Gastroesophageal sphincter (tissue), 4 donors: ENCODE data around the gene FGF14. TPM values are rescaled to one million over a fixed set of nuclear protein-coding genes. Genes with fewer than 3 reads are reported as not detected.

ENCODE experiments used
- ATAC-seq: fragments of 150-250 bp; one replicate; pipeline ENCODE4 v1.9.1; 2016; ENCODE audit warnings: mild to moderate bottlenecking, moderate library complexity
- H3K27ac ChIP-seq, 4 donors: fragments of 200-600 bp; sonication (generic) in 3 of 4; 1 replicate in 3 of 4; 2 replicates in 1 of 4; pipeline ENCODE4 v1.5.1; 2016 to 2019
- H3K27me3 ChIP-seq: fragments of 200-600 bp; sonication (generic); one replicate; pipeline ENCODE4 v1.5.1; 2019
- H3K36me3 ChIP-seq, 2 donors: fragments of 200-600 bp; sonication (generic); one replicate each; pipeline ENCODE4 v1.5.1; 2019; ENCODE audit warnings: control low read depth in 1 of 2
- H3K4me1 ChIP-seq, 3 donors: fragments of 200-600 bp; sonication (generic); 1 replicate in 2 of 3; 2 replicates in 1 of 3; pipeline ENCODE4 v1.5.1; 2016 to 2019; ENCODE audit warnings: control low read depth in 2 of 3
- H3K4me3 ChIP-seq, 2 donors: fragments of 200-600 bp; sonication (generic); one replicate each; pipeline ENCODE4 v1.5.1; 2019; ENCODE audit warnings: mild to moderate bottlenecking in 1 of 2, moderate library complexity in 1 of 2
- H3K9me3 ChIP-seq, 3 donors: fragments of 200-600 bp; sonication (generic); one replicate each; pipeline ENCODE4 v1.5.1; 2017 to 2019; ENCODE audit warnings: control low read depth in 2 of 3
- CTCF ChIP-seq, 4 experiments: fragments of 200-600 bp in 2 of 4; fragments of 450-650 bp in 2 of 4; sonication (generic) in 1 of 4; IDR thresholded peaks; one replicate each; pipeline ENCODE4 v1.5.1; 2017 to 2019; ENCODE audit warnings: antibody characterized with exemption in 4 of 4, mild to moderate bottlenecking in 2 of 4, moderate library complexity in 2 of 4
- EP300 ChIP-seq: sonication (generic); formaldehyde crosslinking; IDR thresholded peaks from one replicate; pipeline ENCODE4 v1.6.1; 2017; ENCODE audit warnings: antibody characterized with exemption, mild to moderate bottlenecking
- POLR2A ChIP-seq, 2 donors: fragments of 450-650 bp; IDR thresholded peaks; one replicate each; pipeline ENCODE4 v1.6.1; 2017; ENCODE audit warnings: antibody characterized with exemption in 2 of 2, mild to moderate bottlenecking in 2 of 2, moderate library complexity in 1 of 2
- POLR2AphosphoS5 ChIP-seq: sonication (generic); formaldehyde crosslinking; IDR thresholded peaks from one replicate; pipeline ENCODE4 v1.6.1; 2017; ENCODE audit warnings: antibody characterized with exemption
- WGBS, 2 donors: methylation state at CpG; one replicate each; pipeline ENCODE4 v1.1.5; 2018; ENCODE audit warnings: low coverage in 1 of 2; 5-methylcytosine and 5-hydroxymethylcytosine counted together
- total RNA-seq, 4 donors: library from RNA; depleted of rRNA; stranded (reverse); fragments of >200 nt; gene quantifications; one replicate each; pipeline ENCODE4 v1.1.0, GENCODE V29; 2016

Gene FGF14
- total RNA-seq, 4 donors from 2014 or later, result 0.31 to 2.0 (median 0.95) TPM

DNA sequence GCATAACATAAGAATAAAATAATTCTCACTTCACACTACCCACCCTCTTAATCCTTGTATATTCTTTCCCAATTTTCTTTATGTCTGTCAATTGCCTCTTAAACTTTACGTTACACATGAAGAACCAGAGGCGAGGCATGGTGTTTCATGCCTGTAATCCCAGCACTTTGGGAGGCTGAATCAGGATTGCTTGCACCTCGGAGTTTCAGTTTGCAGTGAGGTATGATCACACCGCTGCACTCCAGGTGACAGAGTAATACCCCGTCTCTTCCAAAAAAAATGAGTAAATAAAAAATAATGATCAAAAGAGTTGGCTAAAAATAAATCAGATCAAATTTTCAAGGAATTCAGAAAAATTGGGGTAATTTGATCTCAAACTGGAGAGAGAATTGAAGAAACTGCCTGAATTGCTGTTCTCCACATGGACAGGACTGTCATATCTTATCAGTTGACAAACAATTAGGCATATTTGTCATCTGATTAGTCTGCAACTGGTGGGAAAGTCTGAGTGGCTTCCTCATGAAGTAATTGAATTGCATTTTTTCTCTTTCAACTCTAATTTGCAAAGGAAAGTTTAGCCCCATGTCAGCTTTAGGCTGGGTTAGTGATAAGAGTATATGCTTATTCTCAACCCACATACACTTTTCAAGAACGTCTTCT, 646.5 kb downstream of the FGF14 start:
- no peak for TF ChIP-seq CTCF (IDR thresholded peaks at IDR 0.05)
- no peak for TF ChIP-seq POLR2AphosphoS5
- TF ChIP-seq POLR2A (IDR thresholded peaks at IDR 0.05), result no peak
- no peak for TF ChIP-seq EP300
- H3K27me3 ChIP-seq, result no peaks in the 10 kb centered on the region
- WGBS, 2 donors, result 64 to 69% methylated on average over 4 to 6 of the region's 6 CpGs
- H3K4me1 ChIP-seq, result no peaks in the 10 kb centered on the region
- no peak overlapping the region for H3K4me3 ChIP-seq
- H3K36me3 ChIP-seq, result no peaks in the 10 kb centered on the region
- ATAC-seq, result no peak
- no peak overlapping the region for H3K27ac ChIP-seq
- no peaks in the 10 kb centered on the region for H3K9me3 ChIP-seq

DNA sequence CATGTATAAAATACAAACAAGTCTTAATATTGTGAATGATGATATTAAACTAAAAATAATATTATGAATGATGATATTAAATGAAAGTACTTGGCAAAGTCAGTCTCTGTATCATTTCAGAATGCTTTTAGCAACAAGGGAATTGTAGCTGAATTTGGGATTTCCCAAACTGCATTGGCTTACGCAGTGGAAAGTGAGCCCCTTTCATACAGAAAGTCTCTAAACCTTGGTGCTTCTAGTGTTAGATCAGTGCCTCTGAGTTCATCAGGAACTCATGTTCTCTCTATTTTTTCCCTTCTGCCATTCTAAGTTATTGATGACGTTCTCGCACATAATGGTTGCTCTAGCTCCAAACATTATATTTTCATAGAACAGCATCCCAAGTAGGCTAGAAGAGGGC, 649.4 kb downstream of the FGF14 start:
- Histone ChIP-seq H3K4me3 (no peak overlapping the region), H3K27me3 (no peaks in the 10 kb centered on the region), H3K27ac (no peak overlapping the region), H3K9me3 (no peaks in the 10 kb centered on the region), H3K36me3 (no peaks in the 10 kb centered on the region), H3K4me1 (no peaks in the 10 kb centered on the region)
- TF ChIP-seq POLR2AphosphoS5 (no peak), POLR2A (IDR thresholded peaks at IDR 0.05) (no peak), EP300 (no peak), CTCF (IDR thresholded peaks at IDR 0.05) (no peak)
- no peak for ATAC-seq
- WGBS, 2 donors, result 88 to 90% methylated on average over 3 of the region's 3 CpGs

- TF ChIP-seq POLR2AphosphoS5 (no peak), POLR2A (IDR thresholded peaks at IDR 0.05) (no peak)
- H3K4me3 ChIP-seq, result no peak overlapping the region
- H3K9me3 ChIP-seq, result no peaks in the 10 kb centered on the region
- ATAC-seq, result no peak
- H3K36me3 ChIP-seq, result no peaks in the 10 kb centered on the region
- H3K27ac ChIP-seq, result no peak overlapping the region
- WGBS, 2 donors, result 8 to 16% methylated on average over 3 of the region's 3 CpGs
- no peaks in the 10 kb centered on the region for H3K4me1 ChIP-seq
- no peaks in the 10 kb centered on the region for H3K27me3 ChIP-seq
Observed at GRCh38 chr13:101751488-101751887, 650.4 kb downstream of the FGF14 start.

DNA sequence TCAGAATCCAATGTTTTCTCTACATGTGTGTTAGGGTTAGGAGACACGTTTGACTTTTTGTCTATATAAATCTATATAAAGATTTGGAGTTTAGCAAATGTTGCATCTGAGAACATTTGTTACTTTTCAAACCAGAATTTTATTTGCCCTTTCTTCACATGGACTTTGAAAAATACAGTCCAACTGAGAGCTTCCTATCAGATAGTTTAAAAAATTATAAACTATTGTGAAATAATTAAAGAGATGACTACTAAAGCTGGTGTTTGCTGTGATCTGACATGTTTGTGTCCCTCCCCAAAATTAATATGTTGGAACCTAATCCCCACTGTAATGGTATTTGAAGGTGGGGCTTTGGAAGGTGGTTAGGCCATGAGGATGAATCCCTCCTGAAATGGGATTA, 652.3 kb downstream of the FGF14 start:
- Histone ChIP-seq H3K9me3 (no peaks in the 10 kb centered on the region), H3K36me3 (no peaks in the 10 kb centered on the region), H3K4me3 (no peak overlapping the region), H3K27ac (no peak overlapping the region), H3K27me3 (no peaks in the 10 kb centered on the region), H3K4me1 (no peaks in the 10 kb centered on the region)
- ATAC-seq, result no peak
- no peak for TF ChIP-seq CTCF (IDR thresholded peaks at IDR 0.05)
- TF ChIP-seq EP300, result no peak
- TF ChIP-seq POLR2A (IDR thresholded peaks at IDR 0.05), result no peak
- no peak for TF ChIP-seq POLR2AphosphoS5
- 86 to 93% methylated on average over 1 of the region's 1 CpG for WGBS, 2 donors

DNA sequence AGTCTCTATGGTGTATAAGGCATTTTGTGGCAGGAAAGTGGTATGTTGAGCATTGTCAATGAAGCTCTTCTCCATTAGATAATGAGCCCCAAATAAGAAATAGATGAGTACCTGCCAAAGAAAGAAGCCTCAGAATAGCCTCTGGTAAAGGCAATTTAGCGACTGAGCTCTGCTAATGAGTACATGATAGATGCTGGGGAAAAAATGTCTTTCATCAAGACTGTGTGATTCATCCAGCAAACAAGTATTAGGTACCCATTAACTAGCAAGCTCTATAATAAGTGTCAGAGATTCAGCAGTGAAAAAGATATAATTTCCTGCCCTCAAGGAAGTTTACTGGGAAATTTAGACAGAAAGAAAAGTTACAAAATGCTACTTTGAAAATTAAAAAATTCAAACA, 654.8 kb downstream of the FGF14 start:
- Histone ChIP-seq H3K4me3 (no peak overlapping the region), H3K27ac (no peak overlapping the region), H3K9me3 (no peaks in the 10 kb centered on the region), H3K36me3 (no peaks in the 10 kb centered on the region), H3K27me3 (no peaks in the 10 kb centered on the region), H3K4me1 (no peaks in the 10 kb centered on the region)
- WGBS, 2 donors, result 67 to 92% methylated on average over 1 of the region's 1 CpG
- TF ChIP-seq EP300 (no peak), POLR2A (IDR thresholded peaks at IDR 0.05) (no peak), POLR2AphosphoS5 (no peak), CTCF (IDR thresholded peaks at IDR 0.05) (no peak)
- no peak for ATAC-seq
